Glutamatergic neuron (in vitro differentiated cells): ENCODE measurements around the gene EPN1. TPM values are rescaled to one million over a fixed set of nuclear protein-coding genes. Genes with fewer than 3 reads are reported as not detected.

ENCODE experiments used
- DNase-seq: peaks from one replicate; pipeline ENCODE4 v3.0.0; 2022
- H3K27ac Mint-ChIP-seq: one replicate; pipeline ENCODE4 v1.8.0; 2020; ENCODE audit warnings: mild to moderate bottlenecking, mixed read lengths, inconsistent platforms; ENCODE audit not compliant: unreplicated experiment
- H3K27me3 Mint-ChIP-seq: one replicate; pipeline ENCODE4 v1.8.0; 2020; ENCODE audit warnings: mild to moderate bottlenecking, moderate library complexity, mixed read lengths, inconsistent platforms; ENCODE audit not compliant: unreplicated experiment
- H3K36me3 Mint-ChIP-seq: one replicate; pipeline ENCODE4 v1.8.0; 2020; ENCODE audit warnings: mild to moderate bottlenecking, mixed read lengths, inconsistent platforms; ENCODE audit not compliant: unreplicated experiment
- H3K4me1 Mint-ChIP-seq: one replicate; pipeline ENCODE4 v1.8.0; 2020; ENCODE audit warnings: mild to moderate bottlenecking, low read depth, mixed read lengths, inconsistent platforms; ENCODE audit not compliant: unreplicated experiment
- H3K4me3 Mint-ChIP-seq: one replicate; pipeline ENCODE4 v1.8.0; 2020; ENCODE audit warnings: mild to moderate bottlenecking, mixed read lengths, inconsistent platforms; ENCODE audit not compliant: unreplicated experiment
- H3K9me3 Mint-ChIP-seq: one replicate; pipeline ENCODE4 v1.8.0; 2020; ENCODE audit warnings: mild to moderate bottlenecking, moderate library complexity, mixed read lengths, inconsistent platforms; ENCODE audit not compliant: unreplicated experiment
- CTCF ChIP-seq: fragments of 200-600 bp; sonication (generic); IDR thresholded peaks from one replicate; pipeline ENCODE4 v1.5.0; 2021; ENCODE audit not compliant: partially characterized antibody, unreplicated experiment
- total RNA-seq: library from RNA; stranded (reverse); fragmentation: NEBNext Ultra II Directional; extraction: Animal tissue kit (Norgen Biotek cat#: 25700); gene quantifications from one replicate; pipeline ENCODE4 v1.2.1, GENCODE V29; 2021; ENCODE audit not compliant: unreplicated experiment

Gene EPN1
- total RNA-seq, 1 donor from 2014 or later: 150 TPM

- no peak for DNase-seq
- TF ChIP-seq CTCF: no peak
- Mint-ChIP-seq H3K27me3 (peaks cover 3% of the 10 kb centered on the region), H3K4me3 (no peak overlapping the region), H3K27ac (no peak overlapping the region), H3K9me3 (peaks cover 4% of the 10 kb centered on the region), H3K4me1 (no peaks in the 10 kb centered on the region), H3K36me3 (no peaks in the 10 kb centered on the region)
These were observed 15.9 kb downstream of the EPN1 start for GRCh38 chr19:55690769-55691545.

GRCh38 chr19:55691561-55692481 lies 16.8 kb downstream of the EPN1 start:
- TF ChIP-seq CTCF: no peak
- DNase-seq: no peak
- H3K4me3 Mint-ChIP-seq: no peak overlapping the region
- peaks cover 6% of the 10 kb centered on the region for H3K27me3 Mint-ChIP-seq
- peaks cover 4% of the 10 kb centered on the region for H3K9me3 Mint-ChIP-seq
- H3K4me1 Mint-ChIP-seq: no peaks in the 10 kb centered on the region
- H3K27ac Mint-ChIP-seq: no peak overlapping the region
- H3K36me3 Mint-ChIP-seq: no peaks in the 10 kb centered on the region

GRCh38 chr19:55692681-55693081 lies 17.7 kb downstream of the EPN1 start:
- no peaks in the 10 kb centered on the region for H3K36me3 Mint-ChIP-seq
- H3K4me1 Mint-ChIP-seq: no peaks in the 10 kb centered on the region
- peaks cover 8% of the 10 kb centered on the region for H3K27me3 Mint-ChIP-seq
- TF ChIP-seq CTCF: no peak
- no peak overlapping the region for H3K27ac Mint-ChIP-seq
- no peak overlapping the region for H3K4me3 Mint-ChIP-seq
- H3K9me3 Mint-ChIP-seq: peaks cover 4% of the 10 kb centered on the region
- DNase-seq: no peak

GRCh38 chr19:55693336-55693974 lies 18.4 kb downstream of the EPN1 start:
- H3K27me3 Mint-ChIP-seq: peaks cover 10% of the 10 kb centered on the region
- H3K9me3 Mint-ChIP-seq: peaks cover 4% of the 10 kb centered on the region
- no peak overlapping the region for H3K27ac Mint-ChIP-seq

More at GRCh38 chr19:55693336-55693974, 18.4 kb downstream of the EPN1 start:
- no peak for TF ChIP-seq CTCF
- H3K36me3 Mint-ChIP-seq: no peaks in the 10 kb centered on the region
- H3K4me3 Mint-ChIP-seq: no peak overlapping the region
- H3K4me1 Mint-ChIP-seq: no peaks in the 10 kb centered on the region
- DNase-seq: no peak
